C4-2B (cell line): ENCODE data around the gene PAM16.
"Not testable (repeated sequence)": the region's sequence is repeated elsewhere in the genome, so short reads cannot be mapped to it uniquely, and the experiment has no call there.

Experiments
- H3K27ac ChIP-seq: fragments of 450-650 bp; 2 replicates; pipeline ENCODE4 v1.5.1; 2017
- CTCF ChIP-seq: fragments of 450-650 bp; conservative IDR thresholded peaks from 2 replicates; pipeline ENCODE4 v1.5.1; 2017; ENCODE audit warnings: mild to moderate bottlenecking
- ZFX ChIP-seq: fragments of 450-650 bp; IDR thresholded peaks from 2 replicates; pipeline ENCODE4 v1.6.1; 2017

PAM16 gene

GRCh38 chr16:4334724-4335495, 16.2 kb downstream of the PAM16 start:
- H3K27ac ChIP-seq, result no peak overlapping the region
- TF ChIP-seq ZFX, result no peak
- no peak for TF ChIP-seq CTCF

- not testable (repeated sequence) for H3K27ac ChIP-seq
These were observed 17.4 kb downstream of the PAM16 start for GRCh38 chr16:4333714-4334113.

GRCh38 chr16:4333308-4333638, 17.8 kb downstream of the PAM16 start:
- no peak for TF ChIP-seq ZFX
- no peak for TF ChIP-seq CTCF
- H3K27ac ChIP-seq, result no peak overlapping the region

GRCh38 chr16:4332623-4333307, 18.4 kb downstream of the PAM16 start:
- H3K27ac ChIP-seq, result no peak overlapping the region
- no peak for TF ChIP-seq ZFX
- no peak for TF ChIP-seq CTCF

GRCh38 chr16:4332083-4332482, 19.0 kb downstream of the PAM16 start:
- H3K27ac ChIP-seq, result no peak overlapping the region
- TF ChIP-seq CTCF, result no peak
- TF ChIP-seq ZFX, result no peak

- H3K27ac ChIP-seq, result no peak overlapping the region
- TF ChIP-seq ZFX (no peak), CTCF (peak; percentile 92)
These were observed 20.7 kb downstream of the PAM16 start for GRCh38 chr16:4330277-4330874.

- H3K27ac ChIP-seq, result no peak overlapping the region
- TF ChIP-seq CTCF (no peak), ZFX (no peak)
These were observed 22.0 kb downstream of the PAM16 start for GRCh38 chr16:4328782-4329775.
